ENCODE results near the gene CFC1B.
"Not testable (repeated sequence)": the region's sequence is repeated elsewhere in the genome, so short reads cannot be mapped to it uniquely, and the experiment has no call there.

The CFC1B gene

GRCh38 chr2:130544978-130545377, 24.0 kb downstream of the CFC1B start:
- DNase-seq (ENCODE audit: low spot score); H2BK15ac ChIP-seq (ENCODE audit: low read length); H3K36me3 ChIP-seq (replicated peaks in 1 of 2; ENCODE audit: control insufficient read depth in 2 of 2, insufficient read depth in 2 of 2, low read length in 2 of 2); H2BK120ac ChIP-seq (ENCODE audit: low read depth, low read length); H3K27ac ChIP-seq (replicated peaks; ENCODE audit: low read length); H3K18ac ChIP-seq (ENCODE audit: low read length); H4K91ac ChIP-seq (ENCODE audit: low read depth, low read length, poor library complexity); H2AK5ac ChIP-seq (ENCODE audit: low read depth, low read length); H3K4ac ChIP-seq (ENCODE audit: low read length); H3K4me1 ChIP-seq (ENCODE audit: control insufficient read depth in 2 of 2, insufficient read depth in 1 of 2, low read depth in 1 of 2, low read length in 2 of 2); H4K8ac ChIP-seq (ENCODE audit: low read depth, low read length); H3K14ac ChIP-seq (ENCODE audit: low read length); H2AFZ ChIP-seq (ENCODE audit: low read length); H3K23ac ChIP-seq (ENCODE audit: low read depth, low read length, poor library complexity); H3K79me1 ChIP-seq (ENCODE audit: low read depth, low read length); H3K27me3 ChIP-seq (ENCODE audit: control insufficient read depth in 3 of 3, insufficient read depth in 3 of 3, low read depth in 1 of 3, low read length in 3 of 3); H2BK12ac ChIP-seq (ENCODE audit: low read length); H3K9ac ChIP-seq (ENCODE audit: low read depth, low read length, poor library complexity); H3K4me3 ChIP-seq (ENCODE audit: low read length in 2 of 2); H3K4me2 ChIP-seq (ENCODE audit: insufficient read depth, low read length, poor library complexity, severe bottlenecking); H2BK5ac ChIP-seq (ENCODE audit: low read length); H3K9me3 ChIP-seq (replicated peaks in 1 of 2; ENCODE audit: control insufficient read depth in 2 of 2, insufficient read depth in 1 of 2, low read depth in 1 of 2, low read length in 2 of 2): not testable (repeated sequence)
- no CpG with 5 or more reads among the region's 5 CpGs for WGBS, 2 donors (ENCODE audit: extremely low coverage in 2 of 2, insufficient read length in 2 of 2, insufficient replicate concordance in 1 of 2)

- H3K4me3 ChIP-seq (ENCODE audit: low read length in 2 of 2); H2BK15ac ChIP-seq (ENCODE audit: low read length); DNase-seq (ENCODE audit: low spot score); H2AK5ac ChIP-seq (ENCODE audit: low read depth, low read length); H3K4me2 ChIP-seq (ENCODE audit: insufficient read depth, low read length, poor library complexity, severe bottlenecking); H3K14ac ChIP-seq (ENCODE audit: low read length); H3K36me3 ChIP-seq (replicated peaks in 1 of 2; ENCODE audit: control insufficient read depth in 2 of 2, insufficient read depth in 2 of 2, low read length in 2 of 2); H2BK5ac ChIP-seq (ENCODE audit: low read length); H3K23ac ChIP-seq (ENCODE audit: low read depth, low read length, poor library complexity); H3K27ac ChIP-seq (replicated peaks; ENCODE audit: low read length); H3K4ac ChIP-seq (ENCODE audit: low read length); H3K9me3 ChIP-seq (replicated peaks in 1 of 2; ENCODE audit: control insufficient read depth in 2 of 2, insufficient read depth in 1 of 2, low read depth in 1 of 2, low read length in 2 of 2); H3K18ac ChIP-seq (ENCODE audit: low read length); H3K27me3 ChIP-seq (ENCODE audit: control insufficient read depth in 3 of 3, insufficient read depth in 3 of 3, low read depth in 1 of 3, low read length in 3 of 3); H3K79me1 ChIP-seq (ENCODE audit: low read depth, low read length); H4K8ac ChIP-seq (ENCODE audit: low read depth, low read length); H2AFZ ChIP-seq (ENCODE audit: low read length); H4K91ac ChIP-seq (ENCODE audit: low read depth, low read length, poor library complexity); H3K9ac ChIP-seq (ENCODE audit: low read depth, low read length, poor library complexity); H3K4me1 ChIP-seq (ENCODE audit: control insufficient read depth in 2 of 2, insufficient read depth in 1 of 2, low read depth in 1 of 2, low read length in 2 of 2); H2BK12ac ChIP-seq (ENCODE audit: low read length); H2BK120ac ChIP-seq (ENCODE audit: low read depth, low read length): not testable (repeated sequence)
- WGBS, 2 donors (ENCODE audit: extremely low coverage in 2 of 2, insufficient read length in 2 of 2, insufficient replicate concordance in 1 of 2), result no CpG with 5 or more reads among the region's 3 CpGs
These were observed 27.4 kb downstream of the CFC1B start for GRCh38 chr2:130548418-130548817.

GRCh38 chr2:130549475-130549874, 28.5 kb downstream of the CFC1B start:
- H3K14ac ChIP-seq (ENCODE audit: low read length), result not testable (repeated sequence)

GRCh38 chr2:130554178-130554577, 33.2 kb downstream of the CFC1B start:
- H2BK12ac ChIP-seq (ENCODE audit: low read length); H3K4ac ChIP-seq (ENCODE audit: low read length); H4K8ac ChIP-seq (ENCODE audit: low read depth, low read length); H3K9me3 ChIP-seq (replicated peaks in 1 of 2; ENCODE audit: control insufficient read depth in 2 of 2, insufficient read depth in 1 of 2, low read depth in 1 of 2, low read length in 2 of 2); H3K4me2 ChIP-seq (ENCODE audit: insufficient read depth, low read length, poor library complexity, severe bottlenecking); H2BK5ac ChIP-seq (ENCODE audit: low read length); H2BK15ac ChIP-seq (ENCODE audit: low read length); H2BK120ac ChIP-seq (ENCODE audit: low read depth, low read length); H3K4me1 ChIP-seq (ENCODE audit: control insufficient read depth in 2 of 2, insufficient read depth in 1 of 2, low read depth in 1 of 2, low read length in 2 of 2); H3K79me1 ChIP-seq (ENCODE audit: low read depth, low read length); H2AK5ac ChIP-seq (ENCODE audit: low read depth, low read length); H3K27ac ChIP-seq (replicated peaks; ENCODE audit: low read length); H3K14ac ChIP-seq (ENCODE audit: low read length); DNase-seq (ENCODE audit: low spot score); H3K9ac ChIP-seq (ENCODE audit: low read depth, low read length, poor library complexity); H4K91ac ChIP-seq (ENCODE audit: low read depth, low read length, poor library complexity); H3K4me3 ChIP-seq (ENCODE audit: low read length in 2 of 2); H3K36me3 ChIP-seq (replicated peaks in 1 of 2; ENCODE audit: control insufficient read depth in 2 of 2, insufficient read depth in 2 of 2, low read length in 2 of 2); H3K23ac ChIP-seq (ENCODE audit: low read depth, low read length, poor library complexity); H3K27me3 ChIP-seq (ENCODE audit: control insufficient read depth in 3 of 3, insufficient read depth in 3 of 3, low read depth in 1 of 3, low read length in 3 of 3); H2AFZ ChIP-seq (ENCODE audit: low read length); H3K18ac ChIP-seq (ENCODE audit: low read length): not testable (repeated sequence)
- WGBS, 2 donors (ENCODE audit: extremely low coverage in 2 of 2, insufficient read length in 2 of 2, insufficient replicate concordance in 1 of 2), result no CpG with 5 or more reads among the region's 4 CpGs

More at GRCh38 chr2:130549475-130549874, 28.5 kb downstream of the CFC1B start:
- not testable (repeated sequence) for H3K9ac ChIP-seq (ENCODE audit: low read depth, low read length, poor library complexity); H3K27me3 ChIP-seq (ENCODE audit: control insufficient read depth in 3 of 3, insufficient read depth in 3 of 3, low read depth in 1 of 3, low read length in 3 of 3); H3K23ac ChIP-seq (ENCODE audit: low read depth, low read length, poor library complexity); H2BK12ac ChIP-seq (ENCODE audit: low read length); H2BK120ac ChIP-seq (ENCODE audit: low read depth, low read length); H3K27ac ChIP-seq (replicated peaks; ENCODE audit: low read length); H3K4me3 ChIP-seq (ENCODE audit: low read length in 2 of 2); H4K8ac ChIP-seq (ENCODE audit: low read depth, low read length); H3K36me3 ChIP-seq (replicated peaks in 1 of 2; ENCODE audit: control insufficient read depth in 2 of 2, insufficient read depth in 2 of 2, low read length in 2 of 2); H2BK5ac ChIP-seq (ENCODE audit: low read length); H2AK5ac ChIP-seq (ENCODE audit: low read depth, low read length); H2AFZ ChIP-seq (ENCODE audit: low read length); H3K79me1 ChIP-seq (ENCODE audit: low read depth, low read length); DNase-seq (ENCODE audit: low spot score); H3K4ac ChIP-seq (ENCODE audit: low read length); H3K9me3 ChIP-seq (replicated peaks in 1 of 2; ENCODE audit: control insufficient read depth in 2 of 2, insufficient read depth in 1 of 2, low read depth in 1 of 2, low read length in 2 of 2); H3K4me2 ChIP-seq (ENCODE audit: insufficient read depth, low read length, poor library complexity, severe bottlenecking); H3K18ac ChIP-seq (ENCODE audit: low read length); H2BK15ac ChIP-seq (ENCODE audit: low read length); H4K91ac ChIP-seq (ENCODE audit: low read depth, low read length, poor library complexity); H3K4me1 ChIP-seq (ENCODE audit: control insufficient read depth in 2 of 2, insufficient read depth in 1 of 2, low read depth in 1 of 2, low read length in 2 of 2)
- WGBS, 2 donors (ENCODE audit: extremely low coverage in 2 of 2, insufficient read length in 2 of 2, insufficient replicate concordance in 1 of 2), result no CpG with 5 or more reads among the region's 27 CpGs

All from neuronal stem cell (in vitro differentiated cells).